Ramos (cell line): Measurements from ENCODE around the gene ZFR.

Experiments used
- in situ Hi-C: fragments of 300-500 bp; cut with MboI; formaldehyde crosslinking; loops from one replicate; pipeline ENCODE4 v1.14.3; 2022; ENCODE audit warnings: low sequenced_read_pairs; ENCODE audit not compliant: unreplicated experiment

The ZFR gene

DNA sequence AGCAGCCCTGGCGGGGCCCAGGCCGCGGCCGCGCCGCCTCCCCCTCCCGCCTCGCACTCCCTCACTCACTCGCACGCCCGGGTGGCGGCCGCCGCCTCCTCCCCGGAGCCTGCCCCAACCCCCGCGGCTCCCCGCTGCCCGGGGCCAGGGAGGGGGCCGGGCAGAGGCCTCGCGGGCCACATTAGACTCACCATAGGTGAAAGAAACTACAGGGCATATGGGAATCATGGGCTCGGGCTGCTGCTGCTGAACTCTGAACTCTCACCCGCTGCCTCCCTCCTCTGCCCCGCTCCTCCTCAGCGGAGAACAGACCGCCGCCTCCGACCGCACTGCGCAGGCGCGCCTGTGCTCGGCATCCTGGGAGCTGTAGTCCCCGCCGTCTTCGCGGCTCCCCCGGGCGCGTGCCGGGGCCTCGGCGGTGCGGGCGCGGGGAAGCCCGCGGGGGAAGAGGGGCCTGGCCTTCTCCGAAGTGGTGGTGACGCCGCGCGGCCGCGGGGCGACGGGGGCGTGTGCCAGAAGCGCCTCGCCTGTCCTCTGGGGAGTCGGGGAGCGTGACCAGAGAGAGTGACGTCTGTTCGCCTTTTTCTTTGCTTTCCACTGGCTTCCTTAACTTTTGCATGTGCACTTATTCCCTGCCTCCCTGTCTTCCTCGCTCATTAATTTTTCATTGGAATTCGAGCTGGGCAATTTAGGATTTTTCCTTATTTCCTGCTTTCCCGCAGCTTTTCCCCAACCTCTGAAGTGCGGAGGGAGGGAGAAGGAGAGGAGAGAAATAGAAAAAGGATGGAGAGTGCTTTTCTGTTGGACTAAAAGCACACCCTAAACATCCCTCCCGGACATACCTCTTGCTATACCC is at the start of gene ZFR:
ZFR (minus strand) TSS at position 310 of the 856 bp plus-strand sequence; CDS start at position 228, 82 bp downstream.
- in situ Hi-C loops = no loop called here

DNA sequence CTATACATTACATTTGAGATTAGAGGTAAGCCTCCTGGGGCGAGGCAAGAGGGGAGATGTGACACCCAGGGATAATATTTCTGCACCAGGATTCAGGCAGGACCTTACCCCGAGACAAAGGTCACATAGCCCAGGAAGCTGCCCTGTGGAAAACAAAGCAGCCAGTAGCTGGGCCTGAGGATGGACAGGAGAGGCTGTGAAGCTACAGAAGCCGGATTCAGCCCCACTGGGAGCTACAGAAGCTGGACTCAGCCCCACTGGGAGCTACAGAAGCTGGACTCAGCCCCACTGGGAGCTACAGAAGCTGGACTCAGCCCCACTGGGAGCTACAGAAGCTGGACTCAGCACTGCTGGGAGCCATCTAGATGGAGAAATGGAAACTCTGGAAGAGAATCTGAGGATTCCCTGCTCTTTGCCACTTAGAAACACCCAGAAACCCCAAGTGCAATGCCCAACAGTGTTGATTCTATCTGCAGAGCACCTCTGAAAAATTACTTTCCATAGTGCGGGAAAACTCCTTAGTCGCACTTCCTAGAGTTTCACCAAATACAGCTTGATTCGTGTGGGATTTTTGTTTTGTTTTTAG is 46.5 kb upstream of the ZFR start:
- in situ Hi-C loops = no loop called here

GRCh38 chr5:32489791-32490562 is 45.4 kb upstream of the ZFR start:
- in situ Hi-C loops = loop anchor here (5.0 kb wide), 1 partner anchor 102 kb away; no protein-coding TSS in a partner anchor

- in situ Hi-C loops = loop anchor here (5.0 kb wide), 1 partner anchor 105 kb away; no protein-coding TSS in a partner anchor
These were observed 42.9 kb upstream of the ZFR start for GRCh38 chr5:32487424-32487823.

GRCh38 chr5:32487008-32487407 is 42.5 kb upstream of the ZFR start:
- in situ Hi-C loops = loop anchor here (5.0 kb wide), 1 partner anchor 105 kb away; no protein-coding TSS in a partner anchor

GRCh38 chr5:32482193-32482592 is 37.7 kb upstream of the ZFR start:
- in situ Hi-C loops = no loop called here

DNA sequence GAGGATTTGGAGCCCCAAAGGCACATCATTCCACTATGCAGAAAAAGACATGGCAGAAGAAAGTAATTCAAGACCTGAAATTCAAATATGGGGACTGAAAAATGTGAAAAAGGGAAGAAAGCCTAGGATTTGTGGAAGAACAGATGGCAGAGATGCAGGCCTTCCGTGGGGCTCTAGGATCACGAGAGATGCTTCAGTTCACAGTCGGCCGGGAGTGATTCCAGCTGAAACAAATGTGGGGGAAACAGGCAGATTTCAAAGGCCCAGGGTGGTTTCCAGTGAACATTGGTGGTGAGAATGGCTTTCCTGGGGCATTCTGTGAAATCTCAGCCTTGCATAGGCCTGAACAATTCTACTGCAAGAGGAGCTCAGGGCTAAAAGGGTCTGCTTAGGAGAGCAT is 34.6 kb upstream of the ZFR start:
- in situ Hi-C loops = no loop called here

DNA sequence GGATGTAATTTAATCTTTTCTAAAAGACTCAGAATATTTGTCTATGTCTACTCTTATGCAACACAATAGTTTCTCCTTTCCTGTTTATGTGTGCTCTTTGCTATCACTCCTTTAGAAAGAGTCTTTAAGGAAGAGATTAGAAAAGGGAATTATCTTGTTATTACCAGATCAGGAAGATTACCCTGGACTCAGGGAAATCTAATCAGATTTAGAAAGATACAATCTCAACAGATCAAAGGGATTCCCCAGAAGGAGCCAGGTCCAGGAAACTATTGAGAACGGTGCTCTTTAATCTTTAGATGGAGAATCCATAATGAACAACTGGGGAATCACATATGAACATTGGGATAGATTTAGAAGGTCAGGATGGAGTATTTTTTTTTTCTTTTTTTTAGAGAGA is 32.4 kb upstream of the ZFR start:
- in situ Hi-C loops = no loop called here

DNA sequence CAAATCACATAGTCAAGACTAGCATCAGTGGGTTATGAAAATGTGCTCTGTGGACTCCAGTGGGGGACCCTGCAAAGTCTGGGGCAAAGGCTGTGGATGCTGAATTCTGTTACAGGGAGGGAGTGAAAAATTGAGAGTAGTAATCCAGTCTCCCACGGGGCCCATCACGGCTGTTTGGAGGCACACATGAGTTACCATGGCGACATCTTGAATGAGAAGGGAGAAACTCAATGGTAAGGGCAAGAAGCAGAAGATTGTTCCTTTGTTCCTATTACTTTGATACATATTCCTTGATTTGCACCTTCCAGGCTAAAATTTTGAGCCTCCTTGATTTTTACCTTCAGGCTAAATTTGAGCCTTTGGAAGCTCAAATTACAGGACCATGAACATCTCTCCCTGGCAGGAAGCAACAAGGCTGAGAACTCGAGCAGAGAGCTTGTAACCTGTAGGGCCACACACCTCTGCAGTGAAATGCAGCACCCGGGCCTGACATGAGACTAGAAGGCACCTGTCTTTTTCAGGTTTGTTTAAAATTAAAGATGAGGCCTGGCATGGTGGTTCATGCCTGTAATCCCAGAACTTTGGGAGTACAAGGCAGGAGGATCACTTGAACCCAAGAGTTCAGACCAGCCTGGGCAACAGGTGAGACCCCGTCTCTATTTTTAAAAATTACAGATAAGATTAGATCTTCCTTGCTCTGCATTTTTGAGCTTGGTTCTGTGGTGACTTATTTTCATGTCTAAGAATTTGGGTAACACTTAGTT is 31.0 kb upstream of the ZFR start:
- in situ Hi-C loops = no loop called here

GRCh38 chr5:32474209-32474854 is 29.8 kb upstream of the ZFR start:
- in situ Hi-C loops = no loop called here

DNA sequence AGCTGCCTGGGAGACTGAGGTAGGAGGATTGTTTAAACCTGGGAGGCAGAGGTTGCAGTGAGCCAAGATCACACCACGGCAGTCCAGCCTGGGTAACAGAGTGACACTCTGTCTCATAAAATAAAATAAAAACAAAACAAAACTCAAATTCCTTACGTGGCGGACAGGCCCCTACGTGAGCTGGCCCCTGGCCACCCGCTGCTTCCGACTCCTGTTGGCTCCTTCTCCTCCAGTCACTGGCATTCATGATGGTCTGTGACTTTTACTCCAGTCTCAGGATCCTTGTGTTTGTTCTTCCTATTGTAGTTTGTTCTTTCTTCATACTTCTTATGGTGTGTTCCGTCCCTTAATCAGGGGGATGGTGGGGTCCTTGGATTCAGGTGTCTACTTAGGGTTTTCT is 28.5 kb upstream of the ZFR start:
- in situ Hi-C loops = no loop called here

GRCh38 chr5:32471784-32472183 is 27.2 kb upstream of the ZFR start:
- in situ Hi-C loops = no loop called here

DNA sequence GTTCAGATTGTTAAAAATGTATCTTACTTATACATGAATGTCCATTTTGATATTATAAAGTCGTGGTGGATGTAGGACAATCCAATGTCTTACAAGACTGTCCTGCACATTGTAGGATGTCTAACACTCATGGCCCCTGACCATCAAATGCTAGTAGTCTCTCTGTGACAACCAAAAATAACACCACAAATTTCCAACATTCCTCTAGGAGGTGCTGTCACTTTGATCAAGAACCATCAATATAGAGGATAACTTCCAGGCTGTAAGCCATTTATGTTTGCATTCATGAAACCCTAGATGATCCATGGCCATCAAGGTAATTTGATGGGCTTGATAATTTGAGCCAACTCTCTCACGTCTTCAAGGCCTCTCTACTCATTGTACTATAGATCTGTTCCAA is 20.5 kb upstream of the ZFR start:
- in situ Hi-C loops = no loop called here

GRCh38 chr5:32462618-32463017 is 18.1 kb upstream of the ZFR start:
- in situ Hi-C loops = no loop called here

- in situ Hi-C loops = no loop called here
These were observed 17.0 kb upstream of the ZFR start for GRCh38 chr5:32461441-32462120.

GRCh38 chr5:32460702-32461101 is 16.2 kb upstream of the ZFR start:
- in situ Hi-C loops = no loop called here

- in situ Hi-C loops = no loop called here
These were observed 14.4 kb upstream of the ZFR start for GRCh38 chr5:32458880-32459495.

GRCh38 chr5:32455311-32455710 is 10.8 kb upstream of the ZFR start:
- in situ Hi-C loops = no loop called here

DNA sequence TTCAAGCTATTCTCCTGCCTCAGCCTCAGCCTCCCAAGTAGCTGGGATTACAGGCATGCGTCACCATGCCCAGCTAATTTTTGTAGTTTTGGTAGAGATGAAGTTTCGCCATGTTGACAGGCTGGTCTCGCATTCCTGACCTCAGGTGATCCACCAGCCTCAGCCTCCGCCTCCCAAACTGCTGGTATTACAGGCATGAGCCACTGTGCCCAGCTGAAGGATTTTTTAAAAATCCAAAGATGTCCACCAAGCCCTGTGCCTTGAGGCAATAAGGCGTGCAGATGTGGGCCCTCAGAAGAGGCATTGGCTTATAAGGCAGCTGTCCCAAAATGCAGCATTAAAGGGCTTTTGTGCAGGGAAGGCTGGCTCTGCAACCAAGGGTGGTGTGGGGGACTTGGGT is 10.3 kb upstream of the ZFR start:
- in situ Hi-C loops = no loop called here
